Activated gamma-delta T cell treated with Interleukin-2 at 50 U/mL for 16 hours (primary cell): Measurements from ENCODE around the gene TNIK.
"Not testable (repeated sequence)": the region's sequence is repeated elsewhere in the genome, so short reads cannot be mapped to it uniquely, and the experiment has no call there.

Experiments
- DNase-seq: peaks from one replicate; pipeline ENCODE4 v3.0.0-alpha.2; 2020

The TNIK gene

GRCh38 chr3:171245796-171246765, 214.1 kb downstream of the TNIK start:
- no peak for DNase-seq

DNA sequence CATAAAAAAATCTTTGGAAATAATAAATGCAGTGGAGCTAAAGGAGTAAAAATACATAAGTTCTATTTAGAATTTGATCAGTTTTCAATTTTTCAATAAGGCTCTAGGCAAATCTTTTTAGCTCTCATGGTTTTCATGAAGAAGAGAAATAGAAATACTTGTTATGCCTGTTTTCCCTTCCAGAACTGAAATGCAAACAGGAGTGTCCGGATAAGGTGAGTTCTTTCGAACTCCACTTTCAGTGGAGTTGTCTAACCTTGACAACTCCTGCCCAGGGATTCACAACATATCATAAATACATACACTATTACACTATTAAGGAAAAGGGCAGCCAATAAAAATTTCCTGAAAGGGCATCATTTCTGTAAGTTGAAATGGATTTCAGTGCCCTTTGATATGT, 217.3 kb downstream of the TNIK start:
- DNase-seq = no peak

DNA sequence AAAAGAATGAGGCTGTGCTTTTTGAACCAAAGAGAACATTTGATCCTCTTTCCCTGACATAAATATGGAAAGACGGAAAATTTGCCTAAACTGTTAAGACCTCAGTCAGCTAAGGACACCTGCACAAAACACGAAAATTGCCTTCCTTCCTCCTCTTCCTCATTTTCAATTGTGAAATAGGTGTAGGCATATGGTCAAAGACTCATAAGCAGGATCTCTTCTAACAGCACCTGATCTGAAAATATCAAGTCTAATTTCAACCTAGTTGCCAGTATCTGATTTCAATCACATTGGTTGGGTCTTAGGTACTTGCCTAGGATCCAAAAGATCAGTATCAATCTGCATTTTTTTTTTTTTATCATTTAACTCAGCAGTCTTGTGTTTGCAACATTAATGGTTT, 218.0 kb downstream of the TNIK start:
- no peak for DNase-seq

DNA sequence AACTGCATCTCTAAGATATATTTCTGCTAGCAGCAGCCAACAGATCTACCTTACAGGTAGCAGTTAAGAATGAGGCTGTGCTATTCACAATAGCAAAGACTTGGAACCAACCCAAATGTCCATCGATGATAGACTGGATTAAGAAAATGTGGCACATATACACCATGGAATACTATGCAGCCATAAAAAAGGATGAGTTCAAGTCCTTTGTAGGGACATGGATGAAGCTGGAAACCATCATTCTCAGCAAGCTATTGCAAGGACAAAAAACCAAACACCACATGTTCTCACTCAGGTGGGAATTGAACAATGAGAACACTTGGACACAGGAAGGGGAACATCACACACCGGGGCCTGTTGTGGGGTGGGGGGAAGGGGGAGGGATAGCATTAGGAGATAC, 218.6 kb downstream of the TNIK start:
- not testable (repeated sequence) for DNase-seq

DNA sequence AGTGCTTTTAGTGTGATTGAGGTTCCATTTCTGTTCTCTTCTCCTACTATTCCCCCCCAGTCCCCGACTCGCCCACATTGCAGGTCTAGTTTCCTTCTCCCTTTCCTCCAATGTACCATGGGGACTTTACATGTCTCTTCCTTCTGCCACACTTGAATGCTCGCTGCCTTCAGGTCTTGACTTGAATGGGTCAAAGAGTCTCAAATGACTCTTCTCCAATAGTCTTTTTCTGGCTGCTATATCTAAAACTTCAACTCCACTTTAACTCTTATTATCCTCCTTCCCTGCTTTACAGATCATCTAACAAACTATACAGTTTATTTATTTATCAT, 219.7 kb downstream of the TNIK start:
- DNase-seq = no peak

DNA sequence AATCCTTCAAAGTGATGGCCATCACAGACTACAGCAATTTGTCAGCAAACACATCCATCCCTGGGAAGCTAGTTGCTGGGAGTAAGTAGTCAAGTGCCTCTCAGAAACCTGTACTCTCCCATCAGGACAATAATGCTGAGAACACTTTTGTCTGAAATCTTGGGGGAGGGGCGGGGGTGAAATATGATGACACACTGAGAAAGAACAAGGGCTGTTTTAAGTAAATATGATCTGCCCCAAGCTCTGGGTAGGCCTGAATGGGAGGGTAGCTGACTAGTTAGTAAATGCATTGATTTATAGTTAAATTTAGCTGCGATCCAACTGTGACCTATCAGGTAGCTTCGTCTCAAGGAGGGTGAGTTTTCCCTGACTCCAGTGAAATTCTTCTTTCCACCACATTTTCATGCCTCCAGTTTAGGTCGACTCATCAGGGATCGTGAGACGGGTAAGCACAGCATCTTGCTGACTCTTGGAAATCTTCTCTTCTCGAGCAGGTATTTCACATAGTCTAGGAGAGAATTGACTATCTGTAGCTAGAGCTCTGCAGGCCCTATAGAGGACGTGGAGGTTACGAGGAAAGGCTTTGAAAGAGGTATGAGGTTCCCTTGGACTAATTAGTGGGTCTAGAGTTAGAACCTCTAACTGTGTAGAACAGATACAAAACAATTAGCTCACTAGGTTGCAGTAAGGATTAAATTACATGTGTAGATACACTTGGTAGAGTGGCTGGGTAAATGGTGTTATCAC, 220.3 kb downstream of the TNIK start:
- no peak for DNase-seq

GRCh38 chr3:171237009-171237385, 223.2 kb downstream of the TNIK start:
- no peak for DNase-seq

DNA sequence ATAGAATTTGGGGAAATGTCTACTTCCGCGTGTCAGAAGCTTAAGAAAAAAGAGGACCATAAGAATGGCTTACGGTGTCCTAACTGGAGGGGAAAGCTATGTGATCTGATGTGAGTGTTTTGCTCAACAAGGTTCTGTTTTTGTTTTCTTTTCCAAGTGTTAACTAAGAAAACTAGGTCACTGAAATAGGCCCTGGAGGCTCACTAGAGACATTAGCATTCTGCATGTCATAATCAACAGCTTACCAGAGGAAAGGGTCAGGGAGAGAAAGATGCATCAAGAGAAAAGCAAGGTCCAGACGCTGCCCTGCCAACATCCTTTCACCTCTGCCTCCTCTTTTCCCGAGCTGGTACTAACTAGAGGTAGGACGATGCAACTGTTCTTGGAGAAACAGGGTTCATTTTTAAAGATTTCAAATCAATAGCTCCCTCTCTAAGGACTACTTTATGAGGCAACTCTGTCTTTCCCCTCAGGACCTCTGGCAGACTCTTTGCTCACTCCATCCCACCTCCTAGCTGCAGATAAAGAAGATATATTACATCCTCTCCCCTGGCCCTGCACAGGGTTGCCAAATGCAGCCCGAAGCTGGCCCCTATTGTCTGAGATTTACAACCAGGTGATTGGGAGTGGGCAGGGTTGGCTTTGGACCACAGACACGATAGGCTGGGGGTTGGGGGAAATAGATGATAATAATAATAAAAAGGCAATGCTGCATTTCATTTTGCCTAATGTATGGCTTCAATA, 223.8 kb downstream of the TNIK start:
- DNase-seq = no peak

- no peak for DNase-seq
These were observed 225.8 kb downstream of the TNIK start for GRCh38 chr3:171234298-171235010.

DNA sequence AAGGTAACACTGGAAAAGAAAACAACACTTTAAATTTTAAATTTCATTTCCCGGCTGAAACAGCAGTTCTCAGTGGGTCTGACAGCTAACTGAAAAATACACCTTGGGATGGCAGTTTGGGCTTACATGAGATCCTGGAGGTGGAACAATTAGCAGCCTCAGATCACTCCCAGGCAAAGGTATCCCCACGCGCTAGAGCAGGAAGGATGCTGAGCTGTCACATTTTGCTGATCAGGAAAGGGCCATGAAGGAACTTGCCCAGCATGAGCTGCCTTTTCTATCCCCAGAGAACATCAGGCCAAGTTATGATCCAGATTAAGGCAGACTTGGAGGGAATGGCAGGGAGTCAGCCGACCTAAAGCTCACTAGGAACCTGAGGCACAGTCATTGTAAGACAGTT, 228.8 kb downstream of the TNIK start:
- DNase-seq = no peak

DNA sequence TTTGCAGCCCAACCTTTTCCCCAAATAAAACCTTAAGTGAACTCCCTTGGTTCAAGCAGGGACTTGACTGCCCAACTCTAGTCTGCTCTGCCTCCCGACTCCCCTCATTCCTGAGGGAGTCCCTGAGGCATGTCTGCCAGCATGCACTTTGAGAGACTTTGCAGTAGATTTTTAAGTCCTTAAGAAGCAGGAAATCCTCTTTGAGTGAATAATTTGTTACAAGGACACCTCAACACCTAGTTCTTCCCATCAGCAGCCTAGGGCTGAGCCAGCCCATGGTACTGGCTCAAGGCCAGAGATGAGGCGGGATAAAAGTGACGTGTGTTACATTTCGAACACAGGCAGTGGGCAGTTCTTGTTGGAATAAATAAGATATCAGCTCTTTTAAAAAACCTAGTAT, 229.3 kb downstream of the TNIK start:
- no peak for DNase-seq

- DNase-seq = no peak
These were observed 231.0 kb downstream of the TNIK start for GRCh38 chr3:171229173-171229572.

DNA sequence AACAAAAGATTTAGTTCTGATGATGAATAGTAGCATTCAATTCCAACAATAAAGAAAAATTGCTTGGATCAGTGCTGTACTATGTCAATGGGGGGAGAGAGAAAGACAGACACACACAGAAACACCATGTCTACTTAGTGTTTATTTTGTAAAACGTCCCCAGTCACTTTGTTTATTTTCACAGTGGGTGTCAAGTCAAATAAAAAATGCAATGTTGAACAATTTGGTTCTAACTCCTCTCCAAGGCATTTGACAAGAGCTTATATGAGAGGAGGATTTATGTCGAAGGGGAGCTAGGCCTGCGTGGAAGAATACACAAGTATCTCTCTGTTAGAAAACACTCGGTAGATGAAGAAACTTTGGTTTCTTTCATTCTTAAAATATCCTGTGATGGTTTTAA, 232.0 kb downstream of the TNIK start:
- DNase-seq = no peak

GRCh38 chr3:171227828-171228227, 232.4 kb downstream of the TNIK start:
- no peak for DNase-seq

DNA sequence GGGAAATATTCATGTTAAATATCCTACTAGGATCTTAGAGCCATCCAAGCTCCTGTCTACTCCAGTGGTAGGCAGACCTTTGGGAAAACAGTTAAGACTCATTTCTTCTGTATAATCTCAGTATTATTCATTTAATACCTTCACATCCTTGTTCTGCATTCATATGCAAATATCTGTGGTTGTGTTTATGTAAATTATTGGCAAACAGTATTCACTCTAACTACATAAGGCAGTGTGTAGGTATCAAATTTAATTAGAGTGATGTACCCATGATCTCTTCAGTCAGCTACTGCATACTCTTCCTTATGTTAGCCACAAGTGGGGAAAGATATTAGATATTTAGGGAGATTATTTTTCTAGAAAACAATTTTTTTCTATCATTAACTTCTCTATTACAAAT, 232.8 kb downstream of the TNIK start:
- DNase-seq = no peak

- no peak for DNase-seq
These were observed 233.4 kb downstream of the TNIK start for GRCh38 chr3:171226794-171227193.

DNA sequence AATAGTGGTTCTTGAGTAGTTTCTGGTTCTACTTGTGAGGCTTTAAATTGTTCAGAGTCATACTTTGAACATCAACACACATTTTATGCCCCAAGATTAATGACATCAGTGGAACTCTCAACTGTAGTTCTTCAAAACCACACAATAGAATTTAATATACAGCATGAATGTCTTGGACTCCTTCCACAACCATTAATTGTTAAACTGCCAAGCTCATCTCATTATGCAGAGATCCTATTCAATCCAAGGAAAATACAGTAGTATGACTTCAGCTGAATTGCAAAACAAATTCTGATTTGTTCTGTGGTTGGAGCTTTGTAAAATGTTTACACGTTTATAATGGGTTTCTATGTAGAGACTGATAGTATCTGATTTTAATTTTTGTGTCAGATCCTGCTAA, 234.5 kb downstream of the TNIK start:
- DNase-seq = no peak

- DNase-seq = no peak
These were observed 235.0 kb downstream of the TNIK start for GRCh38 chr3:171225165-171225564.

- no peak for DNase-seq
These were observed 236.8 kb downstream of the TNIK start for GRCh38 chr3:171223396-171223795.

GRCh38 chr3:171222995-171223394, 237.2 kb downstream of the TNIK start:
- no peak for DNase-seq

DNA sequence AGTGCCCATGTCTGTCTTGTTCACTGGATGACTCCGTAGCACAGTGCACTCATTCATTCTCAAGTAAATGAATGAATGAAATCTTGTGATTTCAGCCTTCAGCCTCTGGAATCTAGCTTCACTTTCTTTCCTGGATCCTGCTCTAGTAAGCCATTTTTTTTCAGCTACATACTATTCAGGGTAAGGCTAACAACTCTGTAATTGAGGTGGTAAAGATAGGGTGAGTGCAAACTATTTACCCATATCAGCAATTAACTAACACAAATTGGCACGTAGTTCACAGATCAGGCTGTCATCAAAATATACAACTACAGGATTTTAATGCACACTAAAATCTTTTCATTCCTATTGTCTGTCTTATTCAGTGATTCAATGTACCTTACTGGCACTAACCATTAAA, 238.6 kb downstream of the TNIK start:
- DNase-seq = no peak

GRCh38 chr3:171221104-171221503, 239.1 kb downstream of the TNIK start:
- DNase-seq = no peak

DNA sequence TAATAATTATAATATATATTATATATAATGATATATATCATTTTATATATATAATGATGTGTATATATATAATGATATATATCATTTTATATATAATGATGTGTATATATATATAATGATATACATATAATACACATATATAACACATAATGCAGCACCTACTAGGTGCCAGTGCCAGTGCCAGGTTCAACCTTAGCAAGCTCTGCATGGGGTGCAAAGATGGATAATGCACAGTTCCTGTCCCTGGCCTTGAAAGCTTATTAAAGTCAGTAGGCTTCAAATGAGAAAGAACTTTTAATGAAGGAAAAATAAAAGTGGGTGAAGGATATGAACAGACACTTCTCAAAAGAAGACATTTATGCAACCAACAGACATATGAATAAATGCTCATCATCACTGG, 240.9 kb downstream of the TNIK start:
- DNase-seq = no peak
